GM19324 (cell line): Measurements from ENCODE around the gene MAP9.
"Not testable (repeated sequence)": the region's sequence is repeated elsewhere in the genome, so short reads cannot be mapped to it uniquely, and the experiment has no call there.

ENCODE experiments used
- ATAC-seq: cut with Tn5 transposase; IDR thresholded peaks from one replicate; pipeline ENCODE4 v1.9.1; 2021; ENCODE audit warnings: mild to moderate bottlenecking, moderate library complexity; ENCODE audit not compliant: unreplicated experiment, low FRiP score

MAP9 gene

DNA sequence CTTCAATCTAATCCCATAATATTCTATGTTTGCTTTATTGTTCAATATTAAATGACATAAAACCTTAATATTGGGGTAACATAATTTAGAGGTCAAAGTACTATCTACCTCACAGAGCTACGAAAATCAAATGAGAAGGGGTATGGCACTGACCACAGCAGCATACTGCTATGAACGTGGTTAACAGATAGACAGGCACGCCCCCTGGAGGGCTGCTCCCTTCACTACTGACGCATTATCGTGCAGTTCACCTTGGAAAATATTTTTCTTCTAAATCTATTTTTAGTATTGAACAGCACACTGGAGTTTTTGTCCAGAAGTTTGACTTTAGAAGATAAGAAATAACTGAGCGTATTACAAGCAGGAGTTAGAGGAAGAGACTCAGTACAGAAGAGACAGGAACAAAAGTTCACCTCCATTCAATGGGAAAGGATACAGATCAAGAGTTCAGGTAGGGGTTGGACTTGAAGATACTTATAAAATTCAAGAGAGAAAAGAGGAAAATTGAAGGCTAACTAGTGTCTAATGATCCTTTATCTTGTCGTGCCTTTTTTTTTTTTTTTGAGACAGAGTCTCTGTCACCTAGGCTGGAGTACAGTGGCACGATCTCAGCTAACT lies 22.7 kb downstream of the MAP9 start:
- ATAC-seq, result peak; percentile 93

DNA sequence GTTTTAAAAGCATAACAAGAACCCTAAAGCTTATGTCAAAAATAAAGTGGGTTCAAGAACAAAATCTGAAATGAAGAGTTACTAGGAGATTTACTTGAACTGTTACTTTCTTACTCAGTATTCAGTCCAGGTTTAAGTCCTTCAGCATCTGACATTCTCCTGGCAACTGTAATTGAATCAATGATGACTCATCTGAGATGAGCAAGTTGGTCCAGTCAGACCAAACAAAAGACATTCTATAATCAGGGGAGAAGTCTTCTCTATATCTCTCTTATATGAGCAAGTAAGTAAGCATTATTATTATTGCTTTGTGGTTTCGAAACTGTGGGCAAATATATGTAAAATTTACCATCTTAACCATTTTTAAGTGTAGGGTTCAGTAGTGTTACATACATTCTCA lies 34.6 kb downstream of the MAP9 start:
- no peak for ATAC-seq

DNA sequence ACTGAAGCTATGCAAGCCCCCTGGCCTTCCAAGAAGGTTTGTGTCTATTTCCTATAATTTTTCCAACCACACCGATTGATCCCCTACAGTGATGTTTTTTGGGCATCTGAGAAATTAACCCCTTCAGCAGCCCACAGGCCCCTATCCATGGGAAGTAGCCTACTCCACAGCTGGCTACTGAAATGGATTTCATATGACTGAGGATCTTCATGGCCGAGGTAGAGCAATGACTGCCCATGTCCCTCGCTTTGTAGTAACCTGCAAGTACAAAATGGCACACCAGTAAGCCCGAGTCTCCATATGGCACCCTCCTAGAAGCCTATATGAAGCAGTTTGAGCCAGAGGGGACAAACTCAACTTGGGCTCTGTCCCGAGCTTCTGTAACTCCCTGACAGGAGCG lies 36.8 kb downstream of the MAP9 start:
- ATAC-seq, result no peak

DNA sequence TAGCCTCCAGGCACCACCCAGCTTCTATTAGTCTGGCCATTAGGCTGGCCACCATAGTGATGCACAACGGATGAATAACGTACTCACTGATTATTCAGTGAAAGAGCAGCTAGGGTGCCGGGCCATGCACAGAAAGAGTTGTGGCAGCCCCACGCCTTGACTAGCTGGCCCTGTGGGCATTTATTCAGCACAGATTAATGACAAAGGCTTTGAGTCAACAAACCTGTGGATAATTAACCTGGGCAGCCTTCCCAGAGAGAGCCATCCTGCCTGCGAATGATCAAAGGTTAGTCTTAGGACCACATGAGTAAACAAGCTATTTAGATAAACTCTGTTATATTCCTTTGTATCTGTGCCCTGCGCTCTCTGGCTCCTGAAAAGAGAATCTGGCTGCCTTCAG lies 37.2 kb downstream of the MAP9 start:
- ATAC-seq, result no peak

DNA sequence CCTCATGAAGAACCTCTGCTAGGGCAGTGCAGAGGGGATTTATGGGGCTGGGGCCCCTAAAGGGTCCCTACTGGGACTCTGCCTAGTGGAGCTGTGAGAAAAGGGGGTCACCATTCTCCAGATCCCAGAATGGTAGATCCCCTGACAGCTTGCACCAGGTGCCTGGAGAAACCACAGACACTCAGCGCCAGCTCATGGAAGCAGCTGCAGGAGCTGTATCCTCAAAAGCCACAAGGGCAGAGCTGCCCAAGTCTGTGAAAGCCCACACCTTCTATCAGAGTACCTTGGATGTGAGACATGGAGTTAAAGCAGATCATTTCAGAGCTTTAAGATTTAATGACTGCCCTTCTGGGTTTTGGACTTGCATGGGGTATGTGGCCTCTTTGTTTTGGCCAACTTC lies 38.6 kb downstream of the MAP9 start:
- no peak for ATAC-seq

DNA sequence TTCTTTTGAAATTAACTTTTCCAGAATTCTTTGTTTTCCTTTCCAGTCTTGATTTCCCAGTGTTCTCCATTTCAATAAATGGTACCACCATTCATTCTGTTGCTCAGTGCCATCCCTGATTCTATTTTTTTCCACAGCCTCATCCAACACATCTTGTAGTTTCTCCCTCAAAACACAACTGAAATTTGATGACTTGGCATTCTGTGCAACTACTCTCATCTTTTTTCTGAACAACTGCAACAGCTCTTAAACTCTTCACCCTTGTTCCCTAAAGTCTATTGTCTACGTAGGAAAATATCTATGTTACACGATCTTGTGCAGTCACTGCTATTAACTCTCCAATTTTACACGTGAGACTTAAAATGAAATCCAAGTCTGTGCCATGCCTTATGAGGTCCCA lies 40.5 kb downstream of the MAP9 start:
- no peak for ATAC-seq

DNA sequence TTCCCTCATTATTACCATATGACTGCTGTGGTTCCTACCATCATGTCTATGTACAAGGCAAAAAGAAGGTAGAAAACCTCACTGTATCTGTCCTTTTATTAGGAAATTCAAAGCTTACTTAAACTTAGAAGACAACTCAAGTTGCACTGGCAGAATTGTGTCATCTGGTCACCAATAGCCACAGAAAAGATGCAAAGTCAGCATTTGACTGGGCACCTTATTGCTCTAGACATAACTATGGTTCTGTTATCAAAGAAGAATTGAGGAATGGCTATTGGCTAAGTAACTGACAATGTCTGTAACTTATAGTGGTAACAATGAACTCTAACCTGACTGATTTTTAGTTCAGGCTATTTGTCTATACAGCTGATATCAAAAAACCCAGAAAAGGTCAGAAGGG lies 45.3 kb downstream of the MAP9 start:
- no peak for ATAC-seq

DNA sequence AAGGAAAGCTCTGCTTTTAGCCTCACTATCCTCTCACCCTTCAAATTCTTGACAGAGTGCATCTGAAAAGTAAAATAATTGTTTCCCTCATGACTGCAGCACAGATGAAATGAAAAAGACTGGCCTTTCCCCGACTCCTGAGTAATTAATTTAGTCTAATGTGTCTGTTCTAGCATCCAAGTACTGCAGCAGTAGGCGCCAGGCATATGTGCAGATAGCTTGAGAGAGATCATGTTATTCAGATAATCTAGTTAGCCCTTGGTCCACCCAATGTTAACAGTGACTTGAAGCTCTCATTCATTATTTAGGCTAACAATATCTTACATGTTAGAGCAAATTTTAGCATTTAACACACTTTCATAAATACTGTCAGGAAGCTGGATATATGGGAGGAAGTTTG lies 54.0 kb downstream of the MAP9 start:
- no peak for ATAC-seq

DNA sequence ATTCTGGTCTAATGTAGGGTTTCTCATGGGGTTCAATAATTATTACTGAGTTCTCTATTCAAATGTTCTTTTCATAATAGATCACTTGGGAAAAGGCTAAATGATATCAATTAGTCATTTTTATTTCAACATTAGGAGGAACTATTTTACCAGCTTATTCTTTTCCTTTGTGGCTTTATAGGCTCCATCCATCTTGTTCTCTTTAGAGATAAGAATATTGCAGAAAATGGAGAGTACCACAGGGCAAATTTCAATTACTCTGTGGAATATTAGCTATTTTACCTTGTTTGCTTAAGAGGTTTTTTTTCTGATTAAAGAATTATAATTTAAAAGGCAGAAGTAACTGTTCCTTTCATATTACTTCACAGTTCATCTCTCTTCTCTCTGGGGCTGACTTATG lies 55.8 kb downstream of the MAP9 start:
- ATAC-seq, result no peak

DNA sequence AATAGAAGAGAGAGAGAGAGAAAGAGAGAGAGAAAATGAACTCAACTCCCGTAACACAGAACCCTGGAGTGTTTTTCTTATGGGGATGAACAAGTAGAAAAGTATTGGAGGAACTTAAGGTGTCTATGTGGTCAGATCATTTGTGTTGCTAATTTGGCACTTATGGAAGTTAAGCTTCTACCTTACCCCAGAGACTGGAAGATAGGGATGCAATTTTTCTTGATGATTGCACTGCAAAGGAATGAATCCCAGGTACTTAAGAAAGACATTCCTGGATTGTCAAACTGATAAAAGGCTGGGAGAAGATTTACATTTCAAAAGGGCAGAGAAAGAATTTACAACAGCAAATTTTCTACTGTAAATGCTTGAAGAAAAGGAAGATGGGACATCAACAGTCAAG lies 57.2 kb downstream of the MAP9 start:
- no peak for ATAC-seq

DNA sequence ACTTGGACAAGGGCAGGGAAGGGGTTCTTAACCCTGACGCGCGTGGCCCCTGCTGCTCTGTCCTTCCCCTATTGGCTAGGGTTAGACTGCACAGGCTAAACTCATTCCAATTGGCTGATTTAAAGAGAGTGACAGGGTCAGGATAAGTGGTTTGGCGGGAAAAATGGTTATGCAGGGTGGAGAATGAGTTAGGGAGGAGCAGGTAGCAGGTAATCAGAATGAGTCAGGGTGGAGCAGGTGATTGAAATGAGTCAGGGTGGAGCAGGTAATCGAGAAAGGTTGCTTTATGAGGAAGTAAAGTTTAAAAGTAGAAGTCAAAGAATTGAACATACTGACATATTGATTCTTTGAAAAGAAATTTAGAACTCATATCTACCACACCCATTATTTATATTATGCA lies 64.7 kb downstream of the MAP9 start:
- ATAC-seq, result not testable (repeated sequence)

DNA sequence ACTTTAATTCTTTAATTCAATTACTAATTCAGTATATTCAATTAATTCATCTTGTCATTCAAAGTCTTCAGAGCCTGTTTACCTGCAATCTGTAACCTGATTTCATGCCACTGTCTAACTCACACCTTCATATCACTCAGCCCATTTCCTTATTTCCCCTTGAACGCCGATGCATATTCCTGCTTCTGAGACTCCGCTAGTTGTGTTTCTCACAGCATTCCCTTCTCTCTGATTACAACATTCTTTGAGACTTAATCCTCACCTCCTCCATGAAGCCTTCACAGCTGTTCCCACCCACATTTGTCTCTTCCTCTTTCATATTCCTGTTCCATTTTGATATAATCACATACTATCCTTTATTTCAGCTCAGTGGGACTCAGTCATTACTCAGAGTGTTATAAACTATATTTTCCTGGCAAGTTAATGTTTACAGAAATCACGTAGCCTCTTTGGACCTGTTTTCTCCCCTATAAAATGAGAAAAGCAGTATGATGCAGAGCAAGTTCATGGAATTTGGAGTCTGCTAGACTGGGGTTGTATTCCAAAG lies 69.0 kb downstream of the MAP9 start:
- ATAC-seq, result no peak

DNA sequence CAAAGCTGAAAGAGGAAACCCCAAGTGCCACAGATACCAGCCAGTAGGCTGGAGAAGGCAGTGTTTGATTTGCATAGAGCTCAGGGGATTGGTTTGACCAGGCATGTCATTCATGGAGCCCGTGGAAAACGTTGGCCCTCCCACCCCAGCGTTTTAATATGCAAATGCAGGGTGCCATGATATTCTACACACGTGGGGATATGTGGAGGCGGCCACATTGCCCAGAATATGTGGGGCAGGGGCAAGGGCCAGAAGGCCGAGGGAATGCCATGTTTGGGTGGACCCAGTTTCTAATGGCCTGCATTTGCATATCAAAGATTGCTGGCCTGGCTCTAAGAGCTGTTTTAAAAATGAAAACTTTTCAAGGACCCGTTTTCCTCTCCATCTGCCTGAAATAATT lies 71.1 kb downstream of the MAP9 start:
- ATAC-seq, result no peak

DNA sequence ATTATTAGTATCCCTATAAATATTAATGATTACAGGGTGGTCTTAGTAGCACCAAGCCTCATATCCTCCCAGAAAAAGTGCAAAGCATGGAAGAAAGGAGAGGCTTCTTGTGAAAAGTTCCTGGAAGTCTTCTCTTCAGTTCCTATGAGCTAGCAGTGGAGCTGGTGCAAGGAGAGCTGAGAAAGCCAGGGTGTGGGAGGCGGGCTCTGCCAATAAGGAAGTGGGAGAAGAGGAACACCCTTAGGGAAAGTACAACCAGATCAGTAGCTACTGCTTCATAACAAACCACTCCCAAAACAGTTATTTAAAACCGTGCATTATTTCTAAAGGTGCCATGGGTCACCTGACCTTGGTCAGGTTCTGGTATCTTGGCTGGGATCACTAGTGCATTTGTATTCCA lies 72.4 kb downstream of the MAP9 start:
- ATAC-seq, result no peak

DNA sequence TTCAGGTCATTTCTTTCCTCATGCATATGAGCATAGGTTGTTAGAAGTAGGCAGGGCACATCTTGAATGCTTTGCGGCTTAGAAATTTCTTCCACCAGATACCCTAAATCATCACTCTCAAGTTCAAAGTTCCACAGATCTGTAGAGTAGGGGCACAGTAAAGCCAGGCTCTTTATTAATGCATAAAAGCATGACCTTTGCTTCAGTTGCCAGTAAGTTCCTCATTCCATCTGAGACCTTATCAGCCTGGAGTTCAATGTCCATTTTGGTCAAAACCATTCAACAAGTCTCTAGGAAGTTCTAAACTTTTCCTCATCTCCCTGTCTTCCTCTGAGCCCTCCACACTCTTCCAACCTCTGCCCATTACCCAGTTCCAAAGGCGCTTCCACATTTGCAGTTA lies 77.7 kb downstream of the MAP9 start:
- ATAC-seq, result no peak
